ENCODE measurements around the gene RANBP3. TPM values are rescaled to one million over a fixed set of nuclear protein-coding genes. Genes with fewer than 3 reads are reported as not detected.

The RANBP3 gene
- total RNA-seq, 3 donors from 2014 or later (not counting 1 experiment from before 2014, with no cell fraction given) = 73.9 to 95.2 (median 89.7) TPM

- Histone ChIP-seq H3K36me3 (ENCODE audit: control insufficient read depth, insufficient read depth, low read length) (no peaks in the 10 kb centered on the region), H3K4me1 (ENCODE audit: control insufficient read depth, insufficient read depth, low read length) (peaks cover 1% of the 10 kb centered on the region), H3K9me3 (ENCODE audit: control insufficient read depth, insufficient read depth, low read length) (no peaks in the 10 kb centered on the region), H3K27me3 (ENCODE audit: control insufficient read depth, insufficient read depth, low read length) (no peaks in the 10 kb centered on the region), H3K4me3 (ENCODE audit: low read length) (no peak overlapping the region), H3K27ac (ENCODE audit: low read length) (no peak overlapping the region)
- no peak for TF ChIP-seq CTCF (IDR thresholded peaks at IDR 0.05)
- Mint-ChIP-seq H3K4me3 (no peak overlapping the region), H3K27ac (no peak overlapping the region), H3K9me3 (no peaks in the 10 kb centered on the region), H3K4me1 (peaks cover 1% of the 10 kb centered on the region in 2 donors), H3K27me3 (ENCODE audit: low read depth in 2 of 2) (peaks cover 0 to 7% of the 10 kb centered on the region in 2 donors), H3K36me3 (no peaks in the 10 kb centered on the region)
- no peak for DNase-seq
- WGBS (ENCODE audit: insufficient coverage) = 77% methylated on average over 11 of the region's 11 CpGs
- intact Hi-C loops (cut with micrococcal nuclease) = no loop called here
- no peak for ATAC-seq
Measured at GRCh38 chr19:5992756-5993155, 14.8 kb upstream of the RANBP3 start.

- WGBS (ENCODE audit: insufficient coverage) = 92% methylated on average over 8 of the region's 8 CpGs
- no peaks in the 10 kb centered on the region for H3K9me3 Mint-ChIP-seq
- no peaks in the 10 kb centered on the region for H3K9me3 ChIP-seq (ENCODE audit: control insufficient read depth, insufficient read depth, low read length)
- H3K4me3 ChIP-seq (ENCODE audit: low read length) = no peak overlapping the region
- no peaks in the 10 kb centered on the region for H3K36me3 Mint-ChIP-seq
- no peak overlapping the region for H3K27ac Mint-ChIP-seq
- peaks cover 6% of the 10 kb centered on the region for H3K4me1 ChIP-seq (ENCODE audit: control insufficient read depth, insufficient read depth, low read length)
- intact Hi-C loops (cut with micrococcal nuclease) = no loop called here
- no peaks in the 10 kb centered on the region for H3K36me3 ChIP-seq (ENCODE audit: control insufficient read depth, insufficient read depth, low read length)
- H3K4me3 Mint-ChIP-seq = no peak overlapping the region
- no peaks in the 10 kb centered on the region for H3K27me3 ChIP-seq (ENCODE audit: control insufficient read depth, insufficient read depth, low read length)
- DNase-seq = no peak
- H3K27me3 Mint-ChIP-seq (ENCODE audit: low read depth in 2 of 2) = peaks cover 0 to 7% of the 10 kb centered on the region in 2 donors
- peaks cover 9 to 10% of the 10 kb centered on the region in 2 donors for H3K4me1 Mint-ChIP-seq
- no peak for TF ChIP-seq CTCF (IDR thresholded peaks at IDR 0.05)
- no peak overlapping the region for H3K27ac ChIP-seq (ENCODE audit: low read length)
- ATAC-seq = no peak
Measured at GRCh38 chr19:5991244-5991838, 13.4 kb upstream of the RANBP3 start.

GRCh38 chr19:5990289-5990797 lies 12.4 kb upstream of the RANBP3 start:
- H3K4me1 ChIP-seq (ENCODE audit: control insufficient read depth, insufficient read depth, low read length) = peaks cover 6% of the 10 kb centered on the region

More at GRCh38 chr19:5990289-5990797, 12.4 kb upstream of the RANBP3 start:
- ATAC-seq (no peak), DNase-seq (no peak)
- no peak overlapping the region for H3K4me3 ChIP-seq (ENCODE audit: low read length)
- peaks cover 9 to 10% of the 10 kb centered on the region in 2 donors for H3K4me1 Mint-ChIP-seq
- H3K9me3 Mint-ChIP-seq = no peaks in the 10 kb centered on the region
- WGBS (ENCODE audit: insufficient coverage) = 72% methylated on average over 17 of the region's 17 CpGs
- H3K36me3 ChIP-seq (ENCODE audit: control insufficient read depth, insufficient read depth, low read length) = no peaks in the 10 kb centered on the region
- intact Hi-C loops (cut with micrococcal nuclease) = no loop called here
- H3K27me3 Mint-ChIP-seq (ENCODE audit: low read depth in 2 of 2) = peaks cover 0 to 7% of the 10 kb centered on the region in 2 donors
- no peaks in the 10 kb centered on the region for H3K27me3 ChIP-seq (ENCODE audit: control insufficient read depth, insufficient read depth, low read length)
- no peak for TF ChIP-seq CTCF (IDR thresholded peaks at IDR 0.05)
- H3K27ac ChIP-seq (ENCODE audit: low read length) = no peak overlapping the region
- no peak overlapping the region for H3K27ac Mint-ChIP-seq
- H3K9me3 ChIP-seq (ENCODE audit: control insufficient read depth, insufficient read depth, low read length) = no peaks in the 10 kb centered on the region
- H3K36me3 Mint-ChIP-seq = no peaks in the 10 kb centered on the region
- no peak overlapping the region for H3K4me3 Mint-ChIP-seq

Measured in natural killer cell (primary cell).